K562 (cell line): ENCODE measurements around the gene RAI2. TPM values are rescaled to one million over a fixed set of nuclear protein-coding genes. Genes with fewer than 3 reads are reported as not detected.

ENCODE experiments used
- ATAC-seq: fragments of 200-7000 bp; cut with Tn5 transposase; 3 replicates; pipeline ENCODE4 v1.9.1; 2020; ENCODE audit warnings: moderate library complexity
- BruUV-seq: library from RNA; stranded (reverse); fragments of 400-500 nt; replicated peaks from 2 replicates; lab custom pipeline; 2021; lab: Mats Ljungman, UMichigan
- CTCF ChIA-PET: fragments of 300-600 bp; formaldehyde crosslinking; extraction: SDS; loops from one replicate; lab custom pipeline; 2021; ENCODE audit warnings: low intra/inter-chr PET ratio; lab: Yijun Ruan, JAX
- POLR2A ChIA-PET: fragments of 300-600, 350-650 bp; sonication (Branson Sonifier 250); formaldehyde crosslinking; extraction: SDS; loops from one replicate; lab custom pipeline; 2021; ENCODE audit warnings: antibody characterized with exemption, inconsistent platforms; lab: Yijun Ruan, JAX
- DNase-seq, 4 experiments: peaks; one replicate each; pipeline versions ENCODE4 v3.0.0 to v3.0.0-alpha.2; 2011 to 2018; ENCODE audit warnings: low spot score in 3 of 4, mixed read lengths in 3 of 4; ENCODE audit errors: extremely low read depth in 1 of 4
- FAIRE-seq: peaks from 2 replicates; lab custom pipeline; 2011; peaks lifted over from hg19 to GRCh38; lab: Jason Lieb, UNC
- H2AFZ ChIP-seq: 2 replicates; pipeline ENCODE4 v1.6.0; 2011; ENCODE audit warnings: low read depth, low read length, control low read depth, inconsistent platforms
- H3K27ac ChIP-seq: fragments of 200-600 bp; 3 replicates; pipeline ENCODE4 v1.8.0; 2011; ENCODE audit warnings: low read depth, mild to moderate bottlenecking, control low read depth, inconsistent platforms, low read length, moderate library complexity, mixed read lengths; ENCODE audit errors: extremely low read depth
- H3K27me3 ChIP-seq, 2 experiments: fragments of 300-600 bp in 1 of 2; 2 replicates in 1 of 2; 3 replicates in 1 of 2; pipeline versions ENCODE4 v1.6.0 to v1.8.0; 2011; ENCODE audit warnings: inconsistent platforms in 2 of 2, low read length in 2 of 2, mild to moderate bottlenecking in 1 of 2, mixed read lengths in 1 of 2, moderate library complexity in 1 of 2; ENCODE audit not compliant: control insufficient read depth in 2 of 2, insufficient read depth in 2 of 2
- H3K36me3 ChIP-seq: fragments of 300-600 bp; 3 replicates; pipeline ENCODE4 v1.8.0; 2011; ENCODE audit warnings: mild to moderate bottlenecking, low read length, inconsistent platforms; ENCODE audit not compliant: control insufficient read depth, insufficient read depth
- H3K4me1 ChIP-seq, 2 experiments: fragments of 200-600 bp in 1 of 2; replicated peaks in 1 of 2; 2 replicates in 1 of 2; 3 replicates in 1 of 2; pipeline versions ENCODE4 v1.5.1 to v1.8.0; 2011; ENCODE audit warnings: inconsistent platforms in 2 of 2, low read length in 2 of 2, mild to moderate bottlenecking in 1 of 2, mixed read lengths in 1 of 2, moderate library complexity in 1 of 2; ENCODE audit not compliant: control insufficient read depth in 2 of 2, insufficient read depth in 2 of 2
- H3K4me2 ChIP-seq: 2 replicates; pipeline ENCODE4 v1.6.1; 2011; ENCODE audit warnings: low read length, control low read depth, inconsistent platforms, mixed read lengths; ENCODE audit not compliant: insufficient read depth
- H3K4me3 ChIP-seq: fragments of 200-600 bp; sonication (generic), shearing (Covaris generic); 2 replicates; pipeline ENCODE4 v1.5.1; 2016; ENCODE audit warnings: control low read depth, inconsistent platforms
- H3K79me2 ChIP-seq: fragments of 200-600 bp; 3 replicates; pipeline ENCODE4 v1.8.0; 2011; ENCODE audit warnings: low read length, inconsistent platforms; ENCODE audit not compliant: control insufficient read depth, insufficient read depth
- H3K9ac ChIP-seq, 2 experiments: 2 replicates each; pipeline versions ENCODE4 v1.6.0 to v1.6.1; 2011; ENCODE audit warnings: low read depth in 2 of 2, low read length in 2 of 2, control low read depth in 1 of 2, inconsistent platforms in 1 of 2, mild to moderate bottlenecking in 1 of 2, mixed read lengths in 1 of 2; ENCODE audit not compliant: insufficient read depth in 1 of 2
- H3K9me1 ChIP-seq: one replicate; pipeline ENCODE4 v1.6.0; 2011; ENCODE audit warnings: inconsistent platforms, mild to moderate bottlenecking, low read length, moderate library complexity; ENCODE audit not compliant: control insufficient read depth, insufficient read depth
- H3K9me3 ChIP-seq: replicated peaks from 2 replicates; pipeline ENCODE4 v1.5.1; 2011; ENCODE audit warnings: low read depth, low read length, inconsistent platforms; ENCODE audit not compliant: control insufficient read depth, insufficient read depth
- H4K20me1 ChIP-seq: replicated peaks from 2 replicates; pipeline ENCODE4 v1.6.1; 2011; ENCODE audit warnings: low read length, inconsistent platforms, mixed read lengths; ENCODE audit not compliant: control insufficient read depth, insufficient read depth
- CEBPG ChIP-seq, 3 experiments: fragments of 200-800 bp in 1 of 3; sonication (Bioruptor generic) in 1 of 3; sonication (generic) in 1 of 3; formaldehyde crosslinking in 1 of 3; IDR thresholded peaks in 2 of 3; conservative IDR thresholded peaks in 1 of 3; 2 replicates each; pipeline versions ENCODE4 v1.6.1 to v1.8.0; 2016 to 2022; ENCODE audit warnings: missing compliant biosample characterization in 2 of 3, missing genetic modification characterization in 2 of 3, mild to moderate bottlenecking in 1 of 3, missing genetic modification reagents in 1 of 3
- HLTF ChIP-seq: fragments of 450-650 bp; IDR thresholded peaks from 2 replicates; pipeline ENCODE4 v1.6.1; 2016
- LEF1 ChIP-seq: fragments of 450-650 bp; IDR thresholded peaks from 2 replicates; pipeline ENCODE4 v1.6.1; 2016; ENCODE audit warnings: mild to moderate bottlenecking
- TEAD2 ChIP-seq: fragments of 450-650 bp; IDR thresholded peaks from 2 replicates; pipeline ENCODE4 v1.6.1; 2016; ENCODE audit warnings: missing genetic modification characterization, control low read depth, missing compliant biosample characterization
- WGBS: fragments of 100-300 bp; shearing (Covaris generic); methylation state at CpG from one replicate; pipeline ENCODE4 v1.1.6; 2016; ENCODE audit warnings: low coverage, mixed read lengths; ENCODE audit not compliant: insufficient coverage; ENCODE audit errors: missing lambda C conversion rate; 5-methylcytosine and 5-hydroxymethylcytosine counted together
- in situ Hi-C: fragments of 300-500 bp; cut with MboI; formaldehyde crosslinking; loops from 4 replicates; pipeline ENCODE4 v1.15.0; 2018; ENCODE audit warnings: inconsistent platforms, mixed read lengths
- intact Hi-C: fragments of 100-400 bp; cut with micrococcal nuclease; formaldehyde crosslinking; loops from 2 replicates; pipeline ENCODE4 v1.14.2; 2022
- polyA plus RNA-seq, 8 experiments: library from polyadenylated mRNA; depleted of rRNA in 4 of 8; stranded (reverse) in 5 of 8; unstranded in 3 of 8; fragments of >200 nt; fragmentation: Nextera tagmentation in 2 of 8; fragmentation: Illumina TruSeq in 1 of 8; extraction: Ambion mirVana in 2 of 8; extraction: Trizol in 1 of 8; gene quantifications; 2 replicates each; pipeline versions ENCODE4 v1.2.1 to v1.2.3, GENCODE V29; 2011 to 2014; ENCODE audit warnings: inconsistent platforms in 1 of 8, missing spikeins in 1 of 8
- total RNA-seq, 7 experiments: library from RNA; depleted of rRNA in 6 of 7; stranded (reverse); fragments of >200 nt in 6 of 7; fragmentation: Illumina TruSeq in 2 of 7; extraction: Trizol in 2 of 7; gene quantifications; 2 replicates each; pipeline versions ENCODE4 v1.2.1 to v1.2.3, GENCODE V29; 2011 to 2021; ENCODE audit warnings: low replicate concordance in 1 of 7
- TF ChIP-seq, protein P1 (sequence below): fragments of 450-650 bp; IDR thresholded peaks from 2 replicates; pipeline ENCODE4 v1.6.1; 2016; ENCODE audit warnings: mild to moderate bottlenecking

RAI2 gene
- total and polyA plus RNA-seq, 9 of the 15 experiments (the other 6 are each of a cell fraction or from before 2014, with no cell fraction given): not detected

DNA sequence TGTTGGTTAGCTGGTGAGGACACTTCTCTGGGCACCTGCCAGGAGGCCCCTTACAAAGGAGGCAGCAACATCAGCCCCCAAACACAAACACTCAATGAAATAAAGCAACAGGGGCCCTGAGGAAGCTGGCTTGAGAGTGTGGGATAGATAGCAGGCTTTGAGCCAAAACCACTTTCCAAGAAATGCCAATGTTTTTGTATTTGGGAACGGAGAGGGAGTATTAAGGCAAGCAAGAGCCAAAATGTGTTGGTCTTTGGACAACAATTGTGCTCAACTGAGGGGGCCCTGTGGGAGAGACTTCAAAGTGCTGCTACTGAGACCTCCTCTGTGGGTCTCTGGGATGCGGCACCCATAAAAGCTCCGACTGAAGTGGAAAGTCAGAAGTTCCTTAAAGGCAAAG lies 41.0 kb downstream of the RAI2 start:
- Histone ChIP-seq H3K4me1 (no peaks in the 10 kb centered on the region), H3K9me3 (no peaks in the 10 kb centered on the region), H3K4me2 (no peak overlapping the region), H2AFZ (no peak overlapping the region), H3K9ac (no peak overlapping the region), H3K36me3 (no peaks in the 10 kb centered on the region), H3K27me3 (no peaks in the 10 kb centered on the region), H4K20me1 (no peaks in the 10 kb centered on the region), H3K27ac (no peak overlapping the region), H3K9me1 (no peaks in the 10 kb centered on the region), H3K4me3 (no peak overlapping the region), H3K79me2 (no peaks in the 10 kb centered on the region)
- in situ Hi-C loops (no loop called here), intact Hi-C loops (no loop called here)
- TF ChIP-seq TEAD2 (no peak), HLTF (no peak), LEF1 (no peak), CEBPG (CRISPR knock-in tag; IDR thresholded peaks at IDR 0.05) (no peak), CEBPG (tag; conservative IDR thresholded peaks at IDR 0.05 in 1 of 2, IDR thresholded peaks at IDR 0.05 in 1 of 2) (no peak)
- TF ChIP-seq, protein P1, sequence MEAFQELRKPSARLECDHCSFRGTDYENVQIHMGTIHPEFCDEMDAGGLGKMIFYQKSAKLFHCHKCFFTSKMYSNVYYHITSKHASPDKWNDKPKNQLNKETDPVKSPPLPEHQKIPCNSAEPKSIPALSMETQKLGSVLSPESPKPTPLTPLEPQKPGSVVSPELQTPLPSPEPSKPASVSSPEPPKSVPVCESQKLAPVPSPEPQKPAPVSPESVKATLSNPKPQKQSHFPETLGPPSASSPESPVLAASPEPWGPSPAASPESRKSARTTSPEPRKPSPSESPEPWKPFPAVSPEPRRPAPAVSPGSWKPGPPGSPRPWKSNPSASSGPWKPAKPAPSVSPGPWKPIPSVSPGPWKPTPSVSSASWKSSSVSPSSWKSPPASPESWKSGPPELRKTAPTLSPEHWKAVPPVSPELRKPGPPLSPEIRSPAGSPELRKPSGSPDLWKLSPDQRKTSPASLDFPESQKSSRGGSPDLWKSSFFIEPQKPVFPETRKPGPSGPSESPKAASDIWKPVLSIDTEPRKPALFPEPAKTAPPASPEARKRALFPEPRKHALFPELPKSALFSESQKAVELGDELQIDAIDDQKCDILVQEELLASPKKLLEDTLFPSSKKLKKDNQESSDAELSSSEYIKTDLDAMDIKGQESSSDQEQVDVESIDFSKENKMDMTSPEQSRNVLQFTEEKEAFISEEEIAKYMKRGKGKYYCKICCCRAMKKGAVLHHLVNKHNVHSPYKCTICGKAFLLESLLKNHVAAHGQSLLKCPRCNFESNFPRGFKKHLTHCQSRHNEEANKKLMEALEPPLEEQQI: no peak
- 0% methylated on average over 3 of the region's 3 CpGs for WGBS
- POLR2A ChIA-PET: no interaction called here
- CTCF ChIA-PET: no interaction called here
- BruUV-seq: no TSS peak
- ATAC-seq: no peak
- no peak for DNase-seq
- no peak for FAIRE-seq
